ENCODE results near the gene CTXN1.

DNA sequence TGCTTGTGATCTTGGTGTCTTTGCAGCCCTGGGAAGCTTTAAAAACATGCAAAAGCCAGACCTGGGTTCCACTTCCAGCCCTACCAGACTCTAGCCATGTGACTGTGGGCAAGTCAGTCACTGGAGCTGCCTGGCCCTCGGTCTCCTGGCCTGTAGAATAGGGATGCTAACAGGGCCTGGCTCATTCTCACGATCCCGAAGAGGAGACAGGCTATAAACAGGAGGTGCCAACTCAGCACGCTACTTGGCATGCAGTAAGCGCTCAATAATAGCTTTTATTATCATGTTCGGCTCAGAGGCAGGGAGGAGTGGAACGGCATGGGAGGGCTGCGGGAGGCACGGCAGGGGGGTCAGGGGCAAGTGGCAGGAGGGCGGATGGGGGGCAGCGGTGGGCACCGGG lies 1.7 kb downstream of the CTXN1 start:
- TF ChIP-seq, protein P1, sequence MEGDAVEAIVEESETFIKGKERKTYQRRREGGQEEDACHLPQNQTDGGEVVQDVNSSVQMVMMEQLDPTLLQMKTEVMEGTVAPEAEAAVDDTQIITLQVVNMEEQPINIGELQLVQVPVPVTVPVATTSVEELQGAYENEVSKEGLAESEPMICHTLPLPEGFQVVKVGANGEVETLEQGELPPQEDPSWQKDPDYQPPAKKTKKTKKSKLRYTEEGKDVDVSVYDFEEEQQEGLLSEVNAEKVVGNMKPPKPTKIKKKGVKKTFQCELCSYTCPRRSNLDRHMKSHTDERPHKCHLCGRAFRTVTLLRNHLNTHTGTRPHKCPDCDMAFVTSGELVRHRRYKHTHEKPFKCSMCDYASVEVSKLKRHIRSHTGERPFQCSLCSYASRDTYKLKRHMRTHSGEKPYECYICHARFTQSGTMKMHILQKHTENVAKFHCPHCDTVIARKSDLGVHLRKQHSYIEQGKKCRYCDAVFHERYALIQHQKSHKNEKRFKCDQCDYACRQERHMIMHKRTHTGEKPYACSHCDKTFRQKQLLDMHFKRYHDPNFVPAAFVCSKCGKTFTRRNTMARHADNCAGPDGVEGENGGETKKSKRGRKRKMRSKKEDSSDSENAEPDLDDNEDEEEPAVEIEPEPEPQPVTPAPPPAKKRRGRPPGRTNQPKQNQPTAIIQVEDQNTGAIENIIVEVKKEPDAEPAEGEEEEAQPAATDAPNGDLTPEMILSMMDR (conservative IDR thresholded peaks at IDR 0.05; ENCODE audit: low read depth, low read length): no peak
- TF ChIP-seq, protein P2, sequence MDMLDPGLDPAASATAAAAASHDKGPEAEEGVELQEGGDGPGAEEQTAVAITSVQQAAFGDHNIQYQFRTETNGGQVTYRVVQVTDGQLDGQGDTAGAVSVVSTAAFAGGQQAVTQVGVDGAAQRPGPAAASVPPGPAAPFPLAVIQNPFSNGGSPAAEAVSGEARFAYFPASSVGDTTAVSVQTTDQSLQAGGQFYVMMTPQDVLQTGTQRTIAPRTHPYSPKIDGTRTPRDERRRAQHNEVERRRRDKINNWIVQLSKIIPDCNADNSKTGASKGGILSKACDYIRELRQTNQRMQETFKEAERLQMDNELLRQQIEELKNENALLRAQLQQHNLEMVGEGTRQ (IDR thresholded peaks at IDR 0.05; ENCODE audit: low read depth, low read length): no peak
- TF ChIP-seq POLR2A (IDR thresholded peaks at IDR 0.05; ENCODE audit: low read depth, low read length) (no peak), RCOR1 (IDR thresholded peaks at IDR 0.05; ENCODE audit: insufficient replicate concordance, low read length) (no peak), MXI1 (IDR thresholded peaks at IDR 0.05; ENCODE audit: borderline replicate concordance, low read depth, low read length) (no peak), BHLHE40 (IDR thresholded peaks at IDR 0.05; ENCODE audit: low read depth, low read length) (no peak), RFX5 (IDR thresholded peaks at IDR 0.05; ENCODE audit: low read depth, low read length) (no peak), SMC3 (IDR thresholded peaks at IDR 0.05; ENCODE audit: low read depth, low read length) (no peak), MAZ (IDR thresholded peaks at IDR 0.05; ENCODE audit: borderline replicate concordance, low read depth, low read length) (no peak), RAD21 (IDR thresholded peaks at IDR 0.05; ENCODE audit: low read length) (no peak)

All from IMR-90 (cell line).